ENCODE measurements around the gene KREMEN1.

The KREMEN1 gene

GRCh38 chr22:29102300-29102699, 29.5 kb downstream of the KREMEN1 start:
- H3K36me3 ChIP-seq, result no peaks in the 10 kb centered on the region
- DNase-seq, result no peak

GRCh38 chr22:29103121-29103520, 30.3 kb downstream of the KREMEN1 start:
- Histone ChIP-seq H3K27me3 (no peaks in the 10 kb centered on the region), H3K4me3 (ENCODE audit: low read depth, low read length) (no peak overlapping the region), H3K36me3 (no peaks in the 10 kb centered on the region), H3K9me3 (no peaks in the 10 kb centered on the region), H3K4me1 (peaks cover 3% of the 10 kb centered on the region; the same call in 1 of the 2 replicates)
- no peak for TF ChIP-seq CTCF (IDR thresholded peaks at IDR 0.05; ENCODE audit: low read depth, low read length)
- no peak for DNase-seq

More at GRCh38 chr22:29102300-29102699, 29.5 kb downstream of the KREMEN1 start:
- no peak overlapping the region for H3K4me3 ChIP-seq (ENCODE audit: low read depth, low read length)
- no peak for TF ChIP-seq CTCF (IDR thresholded peaks at IDR 0.05; ENCODE audit: low read depth, low read length)
- no peaks in the 10 kb centered on the region for H3K9me3 ChIP-seq
- no peaks in the 10 kb centered on the region for H3K27me3 ChIP-seq
- H3K4me1 ChIP-seq, result peaks cover 3% of the 10 kb centered on the region; the same call in 1 of the 2 replicates

- Histone ChIP-seq H3K4me1 (peaks cover 8% of the 10 kb centered on the region; the same call in 1 of the 2 replicates), H3K36me3 (no peaks in the 10 kb centered on the region), H3K4me3 (ENCODE audit: low read depth, low read length) (no peak overlapping the region), H3K27me3 (no peaks in the 10 kb centered on the region), H3K9me3 (no peaks in the 10 kb centered on the region)
- no peak for DNase-seq
- TF ChIP-seq CTCF (IDR thresholded peaks at IDR 0.05; ENCODE audit: low read depth, low read length), result no peak
These were observed 32.6 kb downstream of the KREMEN1 start for GRCh38 chr22:29105468-29105867.

GRCh38 chr22:29106839-29107238, 34.0 kb downstream of the KREMEN1 start:
- Histone ChIP-seq H3K4me1 (peaks cover 8% of the 10 kb centered on the region; the same call in 1 of the 2 replicates), H3K4me3 (ENCODE audit: low read depth, low read length) (no peak overlapping the region), H3K27me3 (no peaks in the 10 kb centered on the region), H3K9me3 (no peaks in the 10 kb centered on the region), H3K36me3 (no peaks in the 10 kb centered on the region)
- no peak for TF ChIP-seq CTCF (IDR thresholded peaks at IDR 0.05; ENCODE audit: low read depth, low read length)
- no peak for DNase-seq

GRCh38 chr22:29108137-29108536, 35.3 kb downstream of the KREMEN1 start:
- Histone ChIP-seq H3K4me1 (peaks cover 8% of the 10 kb centered on the region; the same call in 1 of the 2 replicates), H3K9me3 (no peaks in the 10 kb centered on the region), H3K36me3 (no peaks in the 10 kb centered on the region), H3K27me3 (no peaks in the 10 kb centered on the region), H3K4me3 (ENCODE audit: low read depth, low read length) (no peak overlapping the region)
- no peak for TF ChIP-seq CTCF (IDR thresholded peaks at IDR 0.05; ENCODE audit: low read depth, low read length)
- DNase-seq, result no peak

- Histone ChIP-seq H3K9me3 (no peaks in the 10 kb centered on the region), H3K4me1 (peaks cover 8% of the 10 kb centered on the region; the same call in 1 of the 2 replicates), H3K27me3 (no peaks in the 10 kb centered on the region), H3K36me3 (no peaks in the 10 kb centered on the region), H3K4me3 (ENCODE audit: low read depth, low read length) (no peak overlapping the region)
- DNase-seq, result no peak
- no peak for TF ChIP-seq CTCF (IDR thresholded peaks at IDR 0.05; ENCODE audit: low read depth, low read length)
These were observed 37.0 kb downstream of the KREMEN1 start for GRCh38 chr22:29109822-29110221.

Data from BE2C (cell line).